GM11168 (cell line): Measurements from ENCODE around the gene SLC4A7.

Experiments used
- in situ Hi-C: fragments of 300-500 bp; cut with MboI; formaldehyde crosslinking; loops from one replicate; pipeline ENCODE4 v1.12.0; 2022; ENCODE audit warnings: low sequenced_read_pairs; ENCODE audit not compliant: unreplicated experiment

Gene SLC4A7

DNA sequence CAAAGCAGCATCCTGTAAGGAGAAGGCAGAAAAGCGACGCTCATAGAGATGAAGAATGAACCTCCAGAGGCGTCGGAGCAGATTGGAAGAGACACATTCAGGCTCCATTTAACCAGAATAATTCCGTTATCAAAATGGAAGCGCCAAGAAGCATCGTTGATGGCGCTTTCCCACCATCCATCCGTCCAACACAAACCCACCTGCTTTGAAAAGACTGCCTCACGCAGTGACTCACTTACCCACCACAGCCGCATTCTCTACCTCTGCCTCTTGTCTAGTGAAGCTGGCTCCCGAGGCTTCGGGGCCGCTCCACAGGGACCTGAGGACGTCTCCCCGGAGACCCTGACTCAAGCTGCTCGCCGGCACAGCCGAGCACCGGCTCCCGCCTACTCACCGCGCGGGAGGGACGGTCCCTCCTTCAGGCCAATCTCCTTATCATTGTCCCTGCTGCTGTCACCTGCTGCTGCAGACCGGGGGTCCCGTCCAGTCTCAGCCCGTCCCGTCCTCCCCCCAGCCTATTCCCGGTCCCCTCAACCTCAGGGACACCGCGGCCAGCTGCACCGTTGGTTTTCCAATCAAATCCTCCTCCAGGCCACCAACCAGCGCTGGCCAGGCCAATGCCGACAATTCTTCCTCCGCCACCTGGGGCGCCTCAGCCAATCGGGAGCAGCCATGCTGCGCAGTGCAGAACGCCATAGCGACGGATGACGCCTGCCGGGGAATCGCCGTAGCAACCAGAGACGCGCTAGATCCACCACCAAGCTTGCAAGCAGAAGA, 115.2 kb downstream of the SLC4A7 start, which contains the start of gene NEK10:
TSS of gene NEK10 (minus strand) at position 553 of the 777 bp plus-strand sequence. CDS start 16,501 bp downstream, outside the sequence.
- in situ Hi-C loops = no loop called here

DNA sequence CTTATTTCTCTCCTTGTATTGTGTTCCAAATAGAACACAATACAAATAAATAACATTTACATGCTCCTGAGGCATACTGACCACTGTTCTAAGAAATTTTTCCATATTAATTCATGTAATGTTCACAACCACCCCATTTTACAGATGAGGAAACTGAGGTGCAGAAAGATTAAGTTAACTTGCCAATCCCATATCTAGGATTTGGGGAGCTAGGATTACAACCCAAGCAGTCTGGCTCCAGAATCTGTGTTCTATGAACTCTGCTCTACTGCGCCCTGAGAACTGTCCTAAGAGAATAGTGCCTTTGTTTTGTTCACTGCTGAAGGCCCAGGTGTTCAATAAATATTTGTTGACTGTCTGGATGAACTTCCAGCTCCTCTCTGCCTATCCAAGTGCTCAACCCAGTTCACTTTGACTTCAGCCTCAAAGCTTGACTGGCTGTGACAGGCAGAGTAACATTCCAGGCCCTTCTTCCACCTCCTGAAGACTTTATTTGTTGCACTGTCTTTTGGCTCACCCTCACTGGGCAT, 118.1 kb downstream of the SLC4A7 start:
- in situ Hi-C loops = no loop called here

DNA sequence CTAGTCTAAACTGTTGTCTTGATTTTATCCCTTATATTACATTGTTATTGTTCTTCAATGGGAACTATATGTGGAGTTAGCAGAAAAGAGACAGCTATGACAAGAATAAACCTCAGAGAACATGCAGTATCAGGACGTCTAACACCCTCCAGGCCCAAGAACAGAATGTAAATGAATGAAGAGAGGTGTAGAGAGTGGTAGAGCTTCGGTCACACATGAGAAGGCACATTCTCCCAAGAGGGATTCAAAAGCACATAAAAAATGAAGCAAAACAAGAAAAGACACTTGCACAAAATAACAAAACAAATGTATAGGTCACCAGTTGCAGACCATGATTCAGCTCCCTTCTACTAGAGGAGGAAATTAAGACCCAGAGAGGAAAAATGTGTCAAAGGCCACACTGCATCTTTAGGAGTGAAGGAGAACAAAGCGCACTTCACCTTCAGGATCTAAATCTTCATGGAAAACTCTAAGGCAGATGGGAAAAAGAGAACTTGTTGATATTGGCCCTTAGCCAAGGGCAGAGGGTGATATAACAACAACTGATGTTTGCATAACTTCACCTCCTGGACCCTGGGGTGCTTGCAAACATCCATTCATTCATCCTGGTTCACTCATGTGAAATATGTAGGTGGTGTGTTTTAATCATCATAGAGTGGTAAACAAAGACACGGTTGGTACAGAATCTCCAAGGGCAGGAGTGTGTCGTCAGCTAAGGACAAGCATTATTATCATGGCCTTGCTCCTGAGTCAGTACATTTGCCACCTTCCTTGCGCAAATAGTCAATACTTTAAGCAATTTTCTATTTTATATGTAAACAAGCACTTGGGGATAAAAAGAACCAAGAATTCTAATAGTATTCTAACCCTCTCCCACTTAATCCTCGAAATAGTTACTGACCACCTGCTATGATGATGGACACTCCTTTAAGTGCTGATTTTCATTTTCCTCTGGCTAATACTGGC, 123.8 kb downstream of the SLC4A7 start:
- in situ Hi-C loops = no loop called here

DNA sequence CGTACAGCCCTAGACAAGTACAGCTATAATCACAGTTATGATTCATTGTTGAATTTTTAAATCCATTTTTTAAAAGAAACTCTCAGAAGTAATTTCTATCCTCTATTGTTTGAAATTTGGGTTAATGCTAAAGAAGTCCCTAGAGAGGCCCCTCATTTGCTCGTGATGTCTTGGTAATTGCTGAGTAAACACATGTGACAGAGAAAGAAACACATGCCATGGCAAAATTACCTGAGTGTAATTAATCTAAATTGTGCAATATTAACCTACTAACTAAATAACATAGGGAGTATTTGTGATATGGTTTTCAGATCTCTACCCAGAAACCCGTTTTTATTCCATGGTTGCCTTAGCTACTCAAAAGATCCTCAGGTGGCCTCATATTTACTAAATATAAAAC, 125.8 kb downstream of the SLC4A7 start:
- in situ Hi-C loops = no loop called here

DNA sequence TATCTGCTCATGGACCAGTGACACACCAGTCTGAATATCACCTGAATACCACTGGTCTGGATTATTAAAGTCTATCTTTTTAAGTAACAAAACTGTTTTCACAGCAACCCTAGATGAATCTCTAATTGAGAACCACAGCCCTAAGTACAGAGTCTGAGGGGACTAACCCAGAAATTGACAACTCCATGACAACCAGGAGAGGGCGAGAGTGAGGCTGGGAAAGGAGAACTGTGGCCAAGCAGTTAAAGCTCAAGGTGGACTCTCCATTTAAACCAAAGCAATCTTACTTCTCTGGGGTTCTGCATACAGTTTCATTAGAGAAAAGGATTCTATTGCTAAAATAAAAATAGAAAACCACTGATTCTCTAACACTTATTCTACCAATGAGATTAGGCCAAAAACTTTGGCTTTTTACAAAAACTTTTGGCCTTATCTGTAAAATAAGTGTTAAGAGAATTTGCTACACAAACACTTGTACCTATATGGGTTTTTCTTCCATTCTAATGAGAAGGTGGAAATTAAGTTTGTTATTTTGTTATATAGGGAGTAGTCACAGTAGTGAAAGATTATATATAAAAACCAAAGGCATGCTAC, 126.4 kb downstream of the SLC4A7 start:
- in situ Hi-C loops = no loop called here

DNA sequence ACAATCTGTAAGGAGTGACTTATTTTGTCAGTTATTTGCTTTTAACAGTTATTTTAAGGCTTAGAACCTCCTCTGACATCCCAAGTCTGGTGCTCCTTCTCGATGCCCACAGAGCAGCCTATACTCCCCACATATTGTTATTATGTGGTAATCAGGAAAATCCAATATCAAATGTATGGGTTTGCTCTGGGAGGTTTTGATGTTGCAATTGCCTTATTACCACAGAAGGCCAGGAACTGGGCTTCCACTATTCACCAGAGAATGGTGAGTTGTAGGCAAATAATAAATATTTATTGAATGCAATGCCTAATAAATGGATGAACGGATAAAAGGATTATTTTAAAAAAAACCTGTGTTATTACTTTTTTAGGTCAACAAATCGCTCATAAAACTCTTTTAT, 127.2 kb downstream of the SLC4A7 start:
- in situ Hi-C loops = no loop called here

DNA sequence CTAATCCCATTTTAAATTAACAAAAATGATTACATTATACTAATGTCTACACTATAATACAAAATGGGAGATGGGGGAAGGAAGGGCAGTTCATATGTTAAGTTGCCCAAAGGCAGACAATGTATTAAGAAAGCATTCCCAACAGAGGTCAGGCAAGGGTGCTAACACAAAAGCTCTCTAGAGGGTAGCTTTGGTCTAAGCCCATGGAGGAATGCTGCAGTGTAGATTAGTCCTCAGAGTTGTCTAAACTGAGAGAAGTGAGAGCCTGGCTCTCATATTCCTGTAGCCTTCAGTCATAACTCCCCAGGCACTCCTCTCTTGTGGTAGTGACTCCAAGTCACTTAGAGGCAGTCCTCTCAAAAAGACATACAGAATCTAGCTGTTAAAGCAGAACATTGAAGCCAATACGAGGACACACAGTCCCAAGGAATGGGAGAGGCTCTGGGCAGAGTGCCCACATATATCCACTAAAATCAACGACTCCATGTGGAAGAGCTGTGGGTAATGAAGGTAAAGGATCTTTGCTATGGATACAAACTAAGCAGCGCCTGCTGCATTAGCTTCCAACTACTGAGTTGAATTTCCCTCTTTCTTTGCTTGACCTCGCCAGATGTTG, 129.5 kb downstream of the SLC4A7 start:
- in situ Hi-C loops = no loop called here

DNA sequence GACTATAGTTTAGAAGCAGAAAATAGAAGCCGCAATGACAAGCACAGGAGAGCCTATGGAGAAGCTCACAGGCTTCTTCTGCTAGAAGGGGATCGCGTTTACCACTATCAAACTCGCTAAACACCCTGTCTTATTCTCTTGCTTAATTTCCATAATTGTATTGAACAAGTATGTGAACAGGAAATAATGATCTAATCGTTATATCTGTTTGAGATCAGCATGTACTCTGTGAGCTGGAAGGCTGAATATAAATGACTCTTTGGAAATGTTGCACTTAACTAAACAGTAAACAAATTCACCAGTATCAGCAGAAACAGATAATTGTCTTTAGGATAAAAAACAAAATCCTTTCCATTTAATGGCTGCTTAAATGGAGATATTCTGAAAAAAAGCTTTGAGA, 130.0 kb downstream of the SLC4A7 start:
- in situ Hi-C loops = no loop called here

DNA sequence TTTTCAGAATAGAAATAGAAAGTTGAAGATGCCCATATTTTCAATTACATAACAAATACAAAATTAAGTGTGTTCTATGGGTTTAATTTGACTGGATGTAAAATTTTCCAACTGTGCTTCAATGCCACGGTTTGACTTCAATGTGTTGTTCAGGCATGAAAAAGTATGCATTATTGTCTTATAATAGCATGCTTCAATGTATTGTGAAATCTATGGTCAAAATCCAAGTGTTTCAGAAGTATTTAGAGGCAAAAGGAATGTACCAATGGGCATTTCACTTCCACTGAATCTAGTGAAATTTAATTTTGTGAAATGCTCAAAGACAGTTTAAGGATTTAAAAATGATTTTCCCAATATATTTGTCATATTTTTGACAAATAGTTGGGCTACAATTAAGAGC, 131.0 kb downstream of the SLC4A7 start:
- in situ Hi-C loops = no loop called here

DNA sequence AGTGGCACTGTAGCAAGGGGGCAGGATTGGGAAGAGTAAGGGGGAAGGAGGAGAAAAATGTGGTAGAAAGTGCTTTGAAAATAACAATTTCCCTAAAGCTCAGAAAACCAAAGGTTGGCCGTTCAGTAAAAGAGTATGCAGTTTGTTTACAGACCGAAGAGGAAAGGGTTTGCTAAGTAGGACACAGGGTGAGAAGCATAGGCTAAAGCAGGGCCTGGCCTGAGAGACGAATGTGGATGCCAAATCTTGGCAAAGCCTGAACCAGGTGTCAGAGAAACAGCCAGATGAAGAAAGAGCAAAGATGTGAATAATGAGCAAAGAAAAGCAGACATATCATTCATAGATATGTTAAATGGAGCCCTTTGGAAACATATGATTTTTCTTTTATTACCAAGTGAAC, 132.1 kb downstream of the SLC4A7 start:
- in situ Hi-C loops = no loop called here

DNA sequence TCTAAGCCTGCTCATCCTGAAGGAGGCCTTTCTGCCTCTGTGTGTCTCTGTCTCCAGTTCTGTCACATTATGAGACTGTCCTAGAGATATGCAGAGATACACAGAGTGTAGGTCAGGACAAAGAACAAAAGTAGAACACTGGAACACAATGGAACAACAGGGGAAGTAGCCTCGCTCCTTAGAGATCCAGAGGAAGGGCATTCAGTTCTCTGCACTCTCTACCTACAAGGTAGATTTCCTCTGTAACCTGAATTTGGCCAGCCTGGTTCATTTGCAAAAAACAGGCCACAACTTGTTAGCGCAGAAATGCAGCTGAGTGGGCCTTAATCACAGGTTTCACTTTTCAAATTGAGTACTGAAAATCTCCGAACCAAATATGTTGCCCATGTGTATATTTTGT, 134.4 kb downstream of the SLC4A7 start:
- in situ Hi-C loops = no loop called here

DNA sequence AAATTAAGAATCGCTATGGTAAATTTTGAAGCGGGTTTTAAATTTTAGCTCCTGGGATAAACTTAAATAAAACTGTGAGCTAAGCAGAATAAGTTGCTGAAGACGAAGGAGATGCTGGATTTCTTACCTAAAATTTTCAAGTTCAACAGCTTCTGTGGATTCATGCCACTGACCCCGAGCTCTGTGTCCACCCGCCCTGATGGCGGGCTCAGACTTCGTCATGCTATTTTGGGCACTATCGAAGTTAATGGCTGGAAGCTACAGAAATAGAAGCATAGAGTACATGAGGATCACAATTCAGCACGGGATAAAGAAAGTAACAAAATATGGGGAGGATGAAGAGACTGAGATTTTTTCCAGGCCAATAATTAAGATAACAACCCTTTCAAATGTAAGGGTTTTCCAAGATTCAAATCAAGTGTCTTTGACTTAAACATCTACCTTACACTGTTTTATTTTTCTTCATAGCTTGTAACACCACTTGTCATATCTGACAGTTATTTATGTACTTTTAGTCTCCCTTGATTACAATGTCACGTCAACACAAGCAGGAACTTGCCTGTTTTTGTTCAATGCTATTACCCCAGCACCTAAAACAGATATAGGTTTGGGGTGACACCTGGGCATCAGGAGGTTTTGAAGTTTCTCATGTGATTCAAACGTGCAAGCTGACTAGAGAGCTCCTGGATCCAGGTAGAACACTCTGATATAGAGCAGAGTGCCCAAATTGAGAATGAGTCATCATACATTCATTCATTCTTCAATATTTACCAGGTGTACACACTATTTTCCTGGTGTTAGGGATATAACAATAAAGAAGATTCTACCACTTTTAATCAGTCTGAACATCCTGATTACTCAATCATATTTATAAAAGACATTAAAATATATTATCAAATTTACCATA, 138.0 kb downstream of the SLC4A7 start:
- in situ Hi-C loops = no loop called here

DNA sequence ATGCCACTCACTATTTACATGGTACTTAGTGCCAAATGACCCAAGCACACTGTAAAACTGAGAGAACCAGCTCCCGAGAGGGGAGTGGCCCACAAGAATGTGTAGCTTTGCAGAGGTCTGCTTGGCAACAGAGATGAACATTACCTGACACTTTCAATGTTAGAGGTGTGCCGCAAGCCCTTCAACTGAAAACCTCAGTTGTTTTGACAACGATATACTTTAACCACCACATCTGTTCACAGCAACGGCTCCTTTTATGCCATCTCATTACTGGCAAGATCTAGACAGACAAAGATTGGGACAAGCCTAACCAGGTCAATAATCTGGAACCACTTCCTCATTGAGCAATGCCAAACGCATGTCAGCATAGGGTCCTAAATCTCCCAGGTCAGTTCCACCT, 138.7 kb downstream of the SLC4A7 start:
- in situ Hi-C loops = no loop called here

DNA sequence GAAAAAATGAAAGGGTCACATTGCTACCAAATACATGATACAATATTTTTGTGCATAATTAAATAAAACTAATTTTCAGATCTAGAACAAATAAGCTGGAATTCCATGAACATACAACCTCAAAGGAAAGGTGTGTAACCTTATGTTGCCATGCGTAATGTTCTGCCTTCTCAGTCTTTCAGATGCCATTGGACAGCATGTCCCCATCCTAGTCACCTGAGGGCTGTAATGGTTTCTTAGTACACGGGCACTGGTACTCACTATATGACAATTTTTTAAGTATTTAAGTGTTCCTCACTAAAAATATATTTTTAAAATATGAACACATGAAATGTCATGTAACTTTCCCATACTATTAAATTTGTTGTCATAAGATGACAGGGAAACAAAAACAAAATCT, 139.1 kb downstream of the SLC4A7 start:
- in situ Hi-C loops = no loop called here

DNA sequence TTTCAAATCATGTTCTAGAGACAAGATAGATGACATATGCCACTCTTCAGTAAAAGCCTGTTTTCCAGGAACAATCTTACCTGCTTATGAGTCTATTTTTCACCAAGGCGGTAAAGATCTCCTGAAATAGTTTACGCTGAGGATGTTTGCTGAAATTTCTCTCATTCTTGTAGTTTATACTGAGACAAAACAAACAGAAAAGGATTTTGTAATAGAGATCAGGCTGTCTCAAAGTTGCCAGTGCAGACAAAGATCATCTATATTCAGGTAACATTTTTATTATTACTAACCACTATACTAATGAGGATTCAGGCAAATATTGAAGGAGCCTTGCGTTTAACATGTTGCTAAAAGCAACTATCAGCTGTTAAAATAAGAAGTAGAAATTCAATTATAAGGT, 140.0 kb downstream of the SLC4A7 start:
- in situ Hi-C loops = no loop called here

DNA sequence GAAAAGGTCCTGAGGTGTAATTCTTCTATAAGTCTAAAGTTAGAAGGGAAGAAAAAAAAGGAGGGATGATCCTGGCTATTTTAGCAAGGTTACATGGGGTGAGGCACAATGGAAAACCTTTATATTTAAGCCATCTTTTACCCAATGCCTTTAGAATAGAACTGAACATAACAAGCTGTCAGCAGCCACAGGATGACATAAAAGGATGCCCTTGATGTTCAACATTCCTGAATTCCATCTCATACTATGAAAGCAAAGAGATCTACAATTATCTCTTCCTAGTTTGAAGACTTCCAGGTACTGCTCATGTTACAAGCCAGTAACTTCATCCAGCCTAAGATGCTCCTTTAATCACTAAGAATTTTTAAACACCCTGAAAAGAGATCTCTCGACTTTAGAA, 141.9 kb downstream of the SLC4A7 start:
- in situ Hi-C loops = no loop called here

DNA sequence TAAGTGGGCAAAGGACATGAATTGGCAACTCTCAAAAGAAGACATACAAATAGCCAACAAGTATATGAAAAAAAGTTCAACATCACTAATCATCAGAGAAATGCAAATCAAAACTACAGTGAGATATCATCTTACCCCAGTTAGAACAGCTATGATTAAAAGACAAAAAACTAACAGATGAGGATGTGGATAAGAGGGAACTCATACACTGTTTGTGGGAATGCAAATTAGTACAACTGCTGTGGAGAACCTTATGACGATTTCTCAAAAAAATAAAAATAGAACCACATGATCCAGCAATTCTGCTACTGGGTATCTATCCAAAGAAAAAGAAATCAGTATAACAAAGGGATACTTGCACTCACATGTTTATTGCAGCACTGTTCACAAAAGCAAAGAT, 143.7 kb downstream of the SLC4A7 start:
- in situ Hi-C loops = no loop called here

DNA sequence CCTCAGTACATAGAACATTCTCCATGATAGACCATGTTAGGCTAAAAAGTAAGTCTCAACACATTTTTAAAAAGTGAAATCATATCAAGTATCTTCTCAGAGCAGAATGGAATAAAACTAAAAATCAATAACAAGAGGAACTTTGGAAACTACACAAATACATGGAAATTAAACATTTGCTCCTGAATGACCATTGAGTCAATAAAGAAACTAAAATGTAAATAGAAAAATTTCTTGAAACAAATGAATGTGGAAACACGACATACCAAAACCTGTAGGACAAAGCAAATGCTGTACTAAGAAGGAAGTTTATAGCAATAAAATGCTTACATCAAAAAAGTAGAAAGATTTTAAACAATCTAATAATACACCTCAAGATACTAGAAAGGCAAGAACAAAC, 148.6 kb downstream of the SLC4A7 start:
- in situ Hi-C loops = loop anchor here (10.0 kb wide), 1 partner anchor 119 kb away; no protein-coding TSS in a partner anchor

DNA sequence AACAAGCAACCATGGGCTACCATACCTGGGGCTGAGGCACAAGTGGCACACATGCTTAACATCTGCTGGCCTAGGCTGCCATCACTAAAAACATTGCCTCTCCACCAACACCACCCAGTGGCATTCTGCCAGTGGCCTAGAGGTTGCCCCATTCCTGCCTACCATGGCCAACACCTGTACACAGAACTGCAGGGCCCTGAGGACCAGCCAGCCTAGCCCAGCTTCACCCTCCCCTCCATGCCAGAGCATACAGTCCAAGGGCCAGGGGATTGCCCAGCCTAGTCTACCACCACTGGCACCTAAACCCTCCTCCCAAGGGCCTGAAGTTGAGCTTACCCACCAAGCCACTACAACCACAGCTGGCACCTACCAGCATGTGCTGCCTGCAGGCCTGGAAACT, 150.3 kb downstream of the SLC4A7 start:
- in situ Hi-C loops = loop anchor here (10.0 kb wide), 1 partner anchor 121 kb away; no protein-coding TSS in a partner anchor
